NCI-H82 (cell line): ENCODE measurements around the gene HOXC11.

ENCODE experiments used
- DNase-seq: peaks from one replicate; lab custom pipeline; 2025; lab: John Stamatoyannopoulos, UW

Gene HOXC11

DNA sequence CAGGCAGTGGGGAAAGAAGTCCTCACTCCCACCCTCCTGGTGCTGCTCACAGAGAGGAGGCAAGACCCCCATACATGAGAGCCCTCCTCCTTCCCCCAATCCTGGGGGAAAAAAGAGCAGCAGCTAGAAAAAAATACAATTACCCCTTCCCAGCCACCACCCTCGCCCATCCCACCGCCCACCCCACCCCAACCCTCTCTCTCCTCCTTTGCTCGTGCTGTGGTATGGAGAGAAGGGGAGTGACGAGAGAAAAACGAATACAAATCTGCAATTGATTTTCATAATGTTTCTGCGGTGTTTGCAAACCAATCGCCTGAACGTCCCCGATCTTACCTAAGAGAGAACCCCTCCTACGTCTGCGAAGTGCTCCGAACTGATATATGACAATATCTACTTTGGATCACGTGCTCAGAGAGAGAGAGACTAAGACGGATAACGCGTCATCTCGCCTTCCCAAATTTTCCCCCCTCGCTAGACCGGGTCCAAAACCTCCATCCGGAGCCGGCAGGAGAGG is at the start of gene HOXC11:
TSS of gene HOXC11 (plus strand) at position 405 of the 514 bp plus-strand sequence. CDS start 116 bp downstream, outside the sequence.
- no peak for DNase-seq

- no peak for DNase-seq
Observed at GRCh38 chr12:53924521-53925405, 48.2 kb upstream of the HOXC11 start.

DNA sequence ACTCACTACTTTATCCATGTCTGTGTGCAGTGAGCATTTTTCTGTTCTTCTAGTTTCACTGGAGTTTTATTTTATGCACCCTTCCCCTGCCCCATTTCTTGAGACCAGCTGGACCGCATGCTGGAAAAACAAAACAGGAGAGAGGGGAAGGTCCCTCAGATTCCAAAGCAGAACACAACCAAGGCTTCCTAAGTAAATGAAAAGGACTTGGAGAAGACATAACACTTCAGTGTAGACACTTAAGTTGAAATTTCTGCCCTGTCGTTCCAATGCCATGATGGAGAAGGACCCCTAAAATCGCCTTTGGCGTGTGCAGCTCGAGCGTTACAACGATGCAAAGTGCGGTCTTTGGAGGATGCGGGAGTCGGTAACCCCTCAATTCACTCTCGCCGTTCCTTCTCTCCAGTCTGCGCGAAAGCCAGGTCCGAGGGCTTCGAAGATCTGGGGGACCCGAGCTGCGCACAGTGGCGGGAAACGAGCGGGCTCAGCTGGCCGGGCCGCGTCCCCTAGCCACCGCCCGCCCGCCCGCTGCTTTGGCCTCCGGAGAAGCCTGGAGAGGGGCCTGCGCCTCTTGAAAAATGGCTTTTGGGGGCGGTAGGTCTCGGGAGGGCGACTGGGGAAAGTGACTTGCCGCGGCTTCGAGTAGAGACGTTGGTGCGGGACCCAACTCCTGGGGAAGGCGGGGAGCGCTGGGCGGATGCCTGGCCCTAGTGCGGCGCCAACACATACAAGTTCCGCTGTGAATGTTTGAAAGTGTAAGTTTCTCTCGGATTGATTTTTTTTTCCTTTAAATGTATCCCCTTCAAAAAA is 45.5 kb upstream of the HOXC11 start:
- DNase-seq, result no peak

DNA sequence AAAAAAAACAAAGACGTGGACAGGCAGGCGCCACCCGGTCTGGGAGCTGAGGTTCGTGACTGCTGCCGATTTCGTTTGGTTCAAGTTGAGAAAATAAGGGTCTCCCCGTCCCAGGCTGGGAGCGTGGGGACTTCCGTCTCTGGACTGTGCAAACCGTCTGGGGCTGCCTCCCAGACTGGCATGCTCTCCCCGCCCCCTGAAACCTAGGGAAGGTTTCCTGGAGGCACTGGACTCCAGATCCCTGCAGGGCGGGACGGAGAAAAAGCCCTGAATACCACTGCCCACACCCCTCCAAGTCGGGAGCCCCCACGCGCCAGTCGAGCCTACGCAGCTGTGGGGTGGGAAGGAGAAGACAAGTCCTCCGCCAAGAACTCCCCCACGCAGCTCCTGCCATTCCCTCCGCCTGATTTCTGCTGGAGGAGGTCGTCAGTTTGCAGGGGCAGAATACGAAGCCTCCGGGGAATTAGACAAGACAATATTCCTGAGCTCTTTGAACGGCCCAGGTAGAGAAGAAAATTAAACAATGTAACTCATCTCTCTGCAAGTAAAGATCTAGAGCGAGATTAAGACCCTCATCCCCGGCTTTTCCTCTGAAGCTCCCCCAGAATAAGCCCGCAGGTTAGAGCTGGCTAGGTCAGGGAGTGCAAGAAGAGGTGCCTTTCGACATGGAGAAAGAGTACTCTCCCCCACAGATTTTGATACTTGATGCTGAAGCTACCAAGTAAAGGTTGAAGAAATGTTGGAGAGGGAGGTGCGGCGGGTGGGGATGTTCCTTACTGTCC is 44.7 kb upstream of the HOXC11 start:
- DNase-seq, result no peak

GRCh38 chr12:53929527-53929926 is 43.4 kb upstream of the HOXC11 start:
- DNase-seq, result no peak

- no peak for DNase-seq
Observed at GRCh38 chr12:53930591-53931255, 42.2 kb upstream of the HOXC11 start.

GRCh38 chr12:53931844-53932581 is 40.9 kb upstream of the HOXC11 start:
- DNase-seq, result no peak

DNA sequence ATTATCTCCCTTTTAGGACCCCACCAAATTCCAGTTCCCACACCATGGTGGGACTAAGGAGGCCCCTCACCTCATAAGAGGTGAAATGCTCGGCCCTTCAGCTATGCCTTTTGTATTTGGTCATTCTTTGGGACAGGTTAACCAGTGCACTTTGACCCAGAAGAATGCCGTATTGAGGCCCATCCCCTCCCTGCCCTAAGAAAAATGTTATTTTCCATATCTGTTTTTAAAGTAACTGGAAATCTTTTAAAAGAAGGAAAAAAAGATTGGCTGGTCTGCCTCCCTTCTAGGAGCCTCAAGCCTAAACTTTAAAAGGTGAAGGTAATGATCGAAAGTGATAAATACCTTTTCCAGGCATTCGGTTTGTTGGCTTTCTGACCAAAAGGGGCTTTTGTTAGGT is 40.0 kb upstream of the HOXC11 start:
- DNase-seq, result no peak

GRCh38 chr12:53935383-53936341 is 37.3 kb upstream of the HOXC11 start:
- no peak for DNase-seq

- DNase-seq, result no peak
Observed at GRCh38 chr12:53937099-53937498, 35.8 kb upstream of the HOXC11 start.

DNA sequence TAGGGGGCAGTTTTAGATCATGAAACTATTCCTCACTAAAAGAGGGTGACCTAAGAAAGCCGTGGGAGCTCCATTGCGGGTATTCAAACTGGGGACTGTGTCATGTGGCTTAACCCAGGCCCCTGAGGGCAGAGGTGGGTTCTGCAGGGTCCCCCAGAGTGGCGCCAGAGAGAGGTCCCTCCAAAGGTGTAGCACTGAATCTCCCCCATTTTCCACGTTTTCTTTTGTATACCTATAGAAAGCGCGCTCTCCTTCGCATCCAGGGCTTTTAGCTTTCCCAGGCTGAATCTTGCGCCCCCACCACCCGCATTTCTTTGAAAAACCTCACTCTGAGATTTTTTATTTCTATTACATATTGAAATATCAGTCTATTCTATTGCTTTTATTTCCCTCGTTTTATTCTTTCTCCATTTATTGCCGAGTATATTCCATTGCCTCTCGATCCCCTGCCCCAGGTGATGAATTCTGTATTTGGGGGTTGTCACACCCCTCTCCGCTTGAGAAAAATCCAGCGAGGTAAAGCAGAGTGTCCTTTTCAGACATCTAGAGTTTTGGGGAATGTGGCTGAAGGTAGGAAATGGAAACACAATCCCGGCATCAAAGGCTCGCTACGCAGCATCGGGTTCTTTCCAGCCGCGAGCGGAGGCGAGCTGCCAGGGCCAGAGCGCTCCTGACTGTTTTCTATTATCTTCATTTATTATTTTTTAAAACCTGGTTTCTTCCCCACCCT is 35.2 kb upstream of the HOXC11 start:
- DNase-seq, result no peak

- peak; percentile 100 for DNase-seq
Observed at GRCh38 chr12:53938326-53939140, 34.4 kb upstream of the HOXC11 start, which contains the start of gene HOXC13. TSS of gene HOXC13 (plus strand) at chr12:53938831. CDS start at chr12:53938907, 76 bp downstream.

DNA sequence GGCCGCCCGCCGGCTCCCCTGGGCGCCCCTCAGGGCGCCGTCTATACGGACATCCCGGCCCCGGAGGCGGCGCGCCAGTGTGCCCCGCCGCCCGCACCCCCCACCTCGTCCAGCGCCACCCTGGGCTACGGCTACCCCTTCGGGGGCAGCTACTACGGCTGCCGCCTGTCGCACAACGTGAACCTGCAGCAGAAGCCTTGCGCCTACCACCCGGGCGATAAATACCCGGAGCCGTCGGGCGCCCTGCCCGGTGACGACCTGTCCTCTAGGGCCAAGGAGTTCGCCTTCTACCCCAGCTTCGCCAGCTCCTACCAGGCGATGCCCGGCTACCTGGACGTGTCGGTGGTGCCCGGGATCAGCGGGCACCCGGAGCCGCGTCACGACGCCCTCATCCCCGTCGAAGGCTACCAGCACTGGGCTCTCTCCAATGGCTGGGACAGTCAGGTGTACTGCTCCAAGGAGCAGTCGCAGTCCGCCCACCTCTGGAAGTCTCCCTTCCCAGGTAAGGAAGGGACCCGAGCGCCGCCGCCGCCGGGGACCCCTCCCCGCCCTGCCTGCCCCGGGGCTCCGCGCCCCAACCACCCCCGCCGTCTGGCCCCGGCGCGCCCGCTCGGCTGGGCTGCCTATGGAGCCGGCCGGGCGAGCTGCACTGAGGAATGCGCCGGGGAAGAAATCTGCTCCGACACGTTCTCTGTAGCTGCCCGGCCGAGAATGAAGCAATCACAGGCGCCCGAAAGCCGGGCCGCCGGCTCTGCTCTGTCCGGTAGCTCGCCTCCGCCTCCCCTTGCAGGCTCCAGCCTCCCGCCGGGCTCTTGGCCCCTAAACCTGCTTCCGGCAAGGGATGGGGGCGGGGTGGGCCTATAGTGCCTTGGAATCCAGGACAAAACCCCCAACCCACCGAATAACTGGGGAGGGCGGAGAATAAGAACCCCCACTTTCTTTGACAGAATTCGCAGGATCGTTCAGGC is 33.5 kb upstream of the HOXC11 start:
- no peak for DNase-seq

DNA sequence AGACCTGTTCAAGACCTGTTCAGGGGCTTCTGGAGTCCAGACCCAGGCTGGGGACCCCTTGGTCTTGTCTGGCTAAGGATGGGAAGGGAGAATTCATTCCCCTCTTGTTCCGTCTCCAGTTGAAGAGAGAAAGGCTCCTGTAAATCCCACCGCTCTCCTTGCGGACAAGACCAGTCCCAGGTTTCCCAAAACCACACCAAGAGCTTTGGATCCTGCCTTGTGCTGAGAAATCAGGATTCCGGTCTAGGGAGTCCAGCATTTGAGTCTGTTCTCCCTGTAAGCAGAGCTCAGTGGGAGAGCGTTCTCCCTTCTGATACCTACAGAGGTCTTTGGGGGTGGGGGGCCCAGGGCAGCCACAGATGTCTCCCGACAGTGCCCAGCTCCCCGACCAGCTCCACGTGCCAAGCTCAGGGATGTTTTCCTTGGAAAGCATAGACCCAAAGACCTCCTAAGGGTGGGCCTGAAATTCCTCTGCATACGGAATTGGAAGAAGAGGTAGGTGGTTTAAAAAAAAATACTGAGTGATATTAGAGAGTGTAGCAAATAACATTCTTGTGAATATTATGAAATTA is 32.4 kb upstream of the HOXC11 start:
- DNase-seq, result no peak

DNA sequence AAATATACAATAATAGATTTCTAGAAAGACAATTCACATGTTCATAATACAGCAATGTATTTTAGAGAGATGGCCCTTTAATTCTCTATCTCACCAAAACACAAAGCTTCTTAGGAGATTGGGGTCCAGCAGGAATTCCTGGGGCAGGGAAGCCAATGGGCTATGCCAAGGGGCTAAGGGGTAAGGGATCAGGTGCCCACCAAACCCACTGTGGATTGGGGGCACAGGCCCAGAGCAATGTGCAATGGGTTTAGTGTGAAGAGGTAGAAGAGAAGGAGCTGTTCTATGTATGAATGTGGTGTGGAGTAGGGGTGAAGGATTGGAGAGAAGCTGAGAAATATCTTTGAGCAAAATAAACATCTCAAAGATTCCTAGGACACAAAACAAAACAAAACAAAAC is 31.7 kb upstream of the HOXC11 start:
- DNase-seq, result no peak

DNA sequence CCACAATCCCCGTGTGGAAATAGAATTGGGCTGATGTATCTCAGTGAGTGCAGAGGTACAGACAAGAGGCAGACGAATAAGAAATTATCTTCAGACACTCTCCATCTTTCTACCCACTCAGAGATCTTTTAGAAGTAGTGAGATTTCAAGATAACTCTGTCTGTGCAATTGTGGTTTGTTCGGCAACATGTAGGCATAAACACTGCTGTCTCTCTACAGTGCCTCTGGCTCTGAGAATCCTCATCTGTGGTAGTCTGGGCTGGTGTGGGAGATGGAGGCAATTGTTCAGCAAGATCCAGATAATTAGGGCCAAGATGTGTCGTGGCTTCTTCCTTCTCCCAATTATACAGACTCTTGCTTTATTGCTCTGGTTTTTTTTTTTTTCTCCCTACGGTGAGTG is 31.2 kb upstream of the HOXC11 start:
- no peak for DNase-seq
